ENCODE results near the gene KRTAP12-2.
A peak's percentile ranks its signal among the peaks of the same experiment; 100 is the strongest.

KRTAP12-2 gene

DNA sequence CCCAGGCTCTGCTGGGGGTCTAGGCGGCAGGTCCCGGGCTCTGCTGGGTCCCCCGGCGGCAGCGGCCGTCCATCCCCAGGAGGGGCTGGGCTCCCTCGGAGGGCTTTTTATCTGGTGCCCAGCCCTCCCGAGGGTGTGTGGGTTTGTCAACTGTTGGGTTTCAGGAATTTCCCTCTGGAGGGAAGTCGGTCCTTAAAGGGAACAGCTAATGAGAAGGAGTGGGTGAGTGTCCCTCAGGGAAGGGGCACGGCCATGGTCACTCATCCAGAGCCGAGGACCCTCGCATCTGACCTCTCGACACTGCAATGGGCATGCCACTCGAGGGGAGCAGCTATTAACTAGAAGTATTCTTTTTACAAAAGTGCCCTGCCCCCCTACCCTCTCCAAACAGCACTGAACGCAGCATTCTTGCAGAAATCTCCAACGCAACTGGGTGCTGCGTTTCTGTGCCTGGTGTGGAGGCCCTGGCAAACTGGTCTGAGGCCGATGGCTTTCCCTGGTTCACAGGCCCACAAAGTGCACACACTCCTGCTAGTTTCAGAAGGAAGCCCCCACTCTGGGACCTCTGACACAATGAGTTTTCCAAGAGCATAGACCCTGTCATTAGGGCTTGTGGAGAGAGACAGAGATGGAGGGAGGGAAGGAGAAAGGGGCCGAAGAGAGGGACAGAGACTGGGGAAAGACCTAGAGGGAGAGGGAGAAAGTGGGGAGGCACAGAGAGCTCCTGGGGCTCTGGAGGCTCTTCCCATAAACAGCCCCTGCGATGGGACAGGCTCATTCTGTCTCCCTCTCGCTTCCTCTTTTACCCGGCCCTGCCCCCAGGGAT, 45.7 kb upstream of the KRTAP12-2 start:
- H3K4me1 ChIP-seq = peaks cover 0 to 36% (median 9%) of the 10 kb centered on the region in 4 donors
- no peaks in the 10 kb centered on the region for H3K36me3 ChIP-seq
- no peak for DNase-seq

GRCh38 chr21:44711327-44712202, 44.8 kb upstream of the KRTAP12-2 start, which contains the start of gene TSPEAR:
TSPEAR (minus strand) TSS chr21:44711572; CDS start chr21:44711514, 58 bp downstream.
- no peak within 1 kb of the TSS for H3K4me3 ChIP-seq
- H3K9me3 ChIP-seq = no peaks in the 10 kb centered on the region
- no peak within 1 kb of the TSS for H3K27ac ChIP-seq
- no peaks in the 10 kb centered on the region for H3K36me3 ChIP-seq
- peaks cover 0 to 84% of the 10 kb centered on the region in 2 donors for H3K27me3 ChIP-seq
- TF ChIP-seq, protein P1, sequence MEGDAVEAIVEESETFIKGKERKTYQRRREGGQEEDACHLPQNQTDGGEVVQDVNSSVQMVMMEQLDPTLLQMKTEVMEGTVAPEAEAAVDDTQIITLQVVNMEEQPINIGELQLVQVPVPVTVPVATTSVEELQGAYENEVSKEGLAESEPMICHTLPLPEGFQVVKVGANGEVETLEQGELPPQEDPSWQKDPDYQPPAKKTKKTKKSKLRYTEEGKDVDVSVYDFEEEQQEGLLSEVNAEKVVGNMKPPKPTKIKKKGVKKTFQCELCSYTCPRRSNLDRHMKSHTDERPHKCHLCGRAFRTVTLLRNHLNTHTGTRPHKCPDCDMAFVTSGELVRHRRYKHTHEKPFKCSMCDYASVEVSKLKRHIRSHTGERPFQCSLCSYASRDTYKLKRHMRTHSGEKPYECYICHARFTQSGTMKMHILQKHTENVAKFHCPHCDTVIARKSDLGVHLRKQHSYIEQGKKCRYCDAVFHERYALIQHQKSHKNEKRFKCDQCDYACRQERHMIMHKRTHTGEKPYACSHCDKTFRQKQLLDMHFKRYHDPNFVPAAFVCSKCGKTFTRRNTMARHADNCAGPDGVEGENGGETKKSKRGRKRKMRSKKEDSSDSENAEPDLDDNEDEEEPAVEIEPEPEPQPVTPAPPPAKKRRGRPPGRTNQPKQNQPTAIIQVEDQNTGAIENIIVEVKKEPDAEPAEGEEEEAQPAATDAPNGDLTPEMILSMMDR (IDR thresholded peaks at IDR 0.05) = no peak
- peaks cover 0 to 36% (median 9%) of the 10 kb centered on the region in 4 donors for H3K4me1 ChIP-seq
- intact Hi-C loops (cut with DNase I; ENCODE audit: low total_unique reads) = no loop called here
- DNase-seq = peak in 1 of 2 donors; percentile 56

More for the DNA sequence above, 45.7 kb upstream of the KRTAP12-2 start:
- intact Hi-C loops (cut with DNase I; ENCODE audit: low total_unique reads) = no loop called here
- no peaks in the 10 kb centered on the region for H3K9me3 ChIP-seq
- no peak overlapping the region for H3K27ac ChIP-seq
- peaks cover 0 to 75% of the 10 kb centered on the region in 2 donors for H3K27me3 ChIP-seq
- H3K4me3 ChIP-seq = no peak overlapping the region
- TF ChIP-seq, protein P1 (IDR thresholded peaks at IDR 0.05) = no peak

DNA sequence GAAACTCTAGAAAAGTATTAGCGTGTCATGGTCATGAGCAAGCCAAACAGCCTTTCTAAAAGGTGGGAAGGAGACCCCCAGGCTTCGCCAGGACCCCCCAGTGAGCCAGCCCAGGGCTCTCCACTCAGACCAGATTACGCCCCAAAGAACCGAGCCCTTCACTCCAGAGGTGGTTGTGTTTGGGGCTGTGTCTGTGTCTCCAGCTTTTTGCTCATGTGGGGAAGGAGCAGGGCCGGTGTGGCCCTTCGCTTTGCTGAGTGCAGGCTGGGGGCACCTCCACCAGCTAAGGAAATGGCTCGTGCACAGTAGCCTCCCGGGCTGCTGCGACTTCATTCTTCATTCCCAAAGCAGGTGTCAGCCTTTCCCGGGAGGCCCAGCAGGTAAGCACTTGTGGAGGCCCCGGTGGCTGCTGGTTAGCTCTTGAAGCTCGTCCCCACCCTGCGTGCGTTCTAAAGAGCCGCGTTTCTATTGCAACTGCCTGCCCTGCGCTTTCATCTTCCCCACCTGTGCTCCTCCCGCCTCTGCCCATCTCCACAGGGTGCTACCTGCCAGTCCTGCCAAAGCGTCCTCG, 44.1 kb upstream of the KRTAP12-2 start:
- intact Hi-C loops (cut with DNase I; ENCODE audit: low total_unique reads) = no loop called here
- peaks cover 0 to 36% (median 9%) of the 10 kb centered on the region in 4 donors for H3K4me1 ChIP-seq
- H3K9me3 ChIP-seq = no peaks in the 10 kb centered on the region
- no peak overlapping the region for H3K27ac ChIP-seq
- DNase-seq = peak in 1 of 2 donors; percentile 56
- peaks cover 0 to 90% of the 10 kb centered on the region in 2 donors for H3K27me3 ChIP-seq
- TF ChIP-seq, protein P1 (IDR thresholded peaks at IDR 0.05) = no peak
- H3K4me3 ChIP-seq = no peak overlapping the region
- H3K36me3 ChIP-seq = no peaks in the 10 kb centered on the region

GRCh38 chr21:44710294-44710665, 43.6 kb upstream of the KRTAP12-2 start:
- TF ChIP-seq, protein P1 (IDR thresholded peaks at IDR 0.05) = no peak
- H3K36me3 ChIP-seq = no peaks in the 10 kb centered on the region
- no peak overlapping the region for H3K4me3 ChIP-seq
- H3K27ac ChIP-seq = no peak overlapping the region
- intact Hi-C loops (cut with DNase I; ENCODE audit: low total_unique reads) = no loop called here
- H3K9me3 ChIP-seq = no peaks in the 10 kb centered on the region
- peaks cover 0 to 36% (median 9%) of the 10 kb centered on the region in 4 donors for H3K4me1 ChIP-seq
- no peak for DNase-seq
- peaks cover 0 to 87% of the 10 kb centered on the region in 2 donors for H3K27me3 ChIP-seq

Measured in tibial artery (tissue), 4 donors.